ACC112 (cell line): Measurements from ENCODE around the gene SLIRP.
"Not testable (repeated sequence)": the region's sequence is repeated elsewhere in the genome, so short reads cannot be mapped to it uniquely, and the experiment has no call there.

Source experiments
- H2AFZ ChIP-seq: fragments of 200-600 bp; sonication (generic); one replicate; pipeline ENCODE4 v1.6.0; 2017; ENCODE audit warnings: antibody characterized with exemption, low read length; ENCODE audit not compliant: unreplicated experiment
- H3K27ac ChIP-seq: fragments of 200-600 bp; sonication (generic); 2 replicates; pipeline ENCODE4 v1.5.1; 2014; ENCODE audit warnings: low read depth, mild to moderate bottlenecking, antibody characterized with exemption, low read length, moderate library complexity
- H3K27me3 ChIP-seq: fragments of 200-600 bp; sonication (generic); 2 replicates; pipeline ENCODE4 v1.6.1; 2014; ENCODE audit warnings: mild to moderate bottlenecking, antibody characterized with exemption, low read length, moderate library complexity, mixed read lengths; ENCODE audit not compliant: insufficient read depth
- H3K36me3 ChIP-seq: fragments of 200-600 bp; sonication (generic); 2 replicates; pipeline ENCODE4 v1.6.1; 2016; ENCODE audit warnings: mild to moderate bottlenecking, antibody characterized with exemption, low read length, moderate library complexity, mixed read lengths; ENCODE audit not compliant: insufficient read depth
- H3K4me1 ChIP-seq: fragments of 200-600 bp; sonication (generic); one replicate; pipeline ENCODE4 v1.6.1; 2016; ENCODE audit warnings: low read length, mixed read lengths; ENCODE audit not compliant: insufficient read depth, unreplicated experiment, control insufficient read depth
- H3K4me3 ChIP-seq: fragments of 200-600 bp; sonication (generic); 2 replicates; pipeline ENCODE4 v1.5.1; 2014; ENCODE audit warnings: mild to moderate bottlenecking, low read depth, low read length
- H3K79me2 ChIP-seq: fragments of 200-600 bp; sonication (generic); one replicate; pipeline ENCODE4 v1.6.0; 2016; ENCODE audit warnings: low read length; ENCODE audit not compliant: control insufficient read depth, unreplicated experiment, insufficient read depth

The SLIRP gene

GRCh38 chr14:77707724-77708408 is at the start of gene SLIRP, which contains the start of gene ALKBH1:
Gene SLIRP, plus strand, starts transcription at chr14:77708103. Its CDS starts 9 bp downstream, at chr14:77708112.
Gene ALKBH1, minus strand, starts transcription at chr14:77708023. Its CDS starts 19 bp downstream, at chr14:77708004.
- Histone ChIP-seq H3K79me2 (peaks cover 66% of the 10 kb centered on the region), H3K36me3 (peaks cover 8% of the 10 kb centered on the region), H3K4me1 (peaks cover 18% of the 10 kb centered on the region), H3K4me3 (peak within 1 kb of the TSS; percentile 98), H2AFZ (peak within 1 kb of the TSS; percentile 98), H3K27ac (peak within 1 kb of the TSS; percentile 34; the same call in 1 of the 2 replicates), H3K27me3 (no peaks in the 10 kb centered on the region)

- no peaks in the 10 kb centered on the region for H3K27me3 ChIP-seq
- no peaks in the 10 kb centered on the region for H3K4me1 ChIP-seq
- H2AFZ ChIP-seq: no peak overlapping the region
- no peak overlapping the region for H3K4me3 ChIP-seq
- no peaks in the 10 kb centered on the region for H3K36me3 ChIP-seq
- no peak overlapping the region for H3K27ac ChIP-seq
- no peaks in the 10 kb centered on the region for H3K79me2 ChIP-seq
Measured at GRCh38 chr14:77659831-77660230, 48.1 kb upstream of the SLIRP start.

- no peaks in the 10 kb centered on the region for H3K79me2 ChIP-seq
- H2AFZ ChIP-seq: no peak overlapping the region
- no peaks in the 10 kb centered on the region for H3K4me1 ChIP-seq
- H3K36me3 ChIP-seq: no peaks in the 10 kb centered on the region
- H3K27ac ChIP-seq: no peak overlapping the region
- H3K4me3 ChIP-seq: no peak overlapping the region
- no peaks in the 10 kb centered on the region for H3K27me3 ChIP-seq
Measured at GRCh38 chr14:77660754-77661153, 47.1 kb upstream of the SLIRP start.

- H3K27me3 ChIP-seq, H3K27ac ChIP-seq, H3K4me3 ChIP-seq, H2AFZ ChIP-seq, H3K36me3 ChIP-seq, H3K79me2 ChIP-seq, H3K4me1 ChIP-seq: not testable (repeated sequence)
Measured at GRCh38 chr14:77661562-77661961, 46.3 kb upstream of the SLIRP start.

DNA sequence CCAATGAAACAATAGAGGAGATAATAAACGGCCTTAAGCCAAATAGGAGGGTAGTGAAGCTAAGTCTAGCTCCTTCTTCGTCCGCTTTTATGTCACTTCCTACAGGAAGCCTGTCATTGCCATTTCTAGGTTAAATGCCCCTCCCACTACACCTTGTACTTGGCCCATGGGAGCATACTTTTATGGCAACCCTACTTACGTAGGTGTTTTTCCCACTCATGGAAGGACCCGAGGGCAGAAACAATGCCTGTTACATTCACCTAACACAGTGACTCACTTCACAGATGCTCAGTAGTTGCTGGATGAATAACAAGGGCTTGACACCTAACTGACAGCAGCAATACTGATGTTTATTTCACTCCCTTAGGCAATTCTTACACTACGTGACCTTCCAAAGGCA is 44.6 kb upstream of the SLIRP start:
- Histone ChIP-seq H3K27me3 (no peaks in the 10 kb centered on the region), H3K4me1 (no peaks in the 10 kb centered on the region), H3K4me3 (no peak overlapping the region), H2AFZ (no peak overlapping the region), H3K36me3 (no peaks in the 10 kb centered on the region), H3K27ac (no peak overlapping the region), H3K79me2 (no peaks in the 10 kb centered on the region)

GRCh38 chr14:77667331-77667730 is 40.6 kb upstream of the SLIRP start:
- H3K36me3 ChIP-seq: no peaks in the 10 kb centered on the region
- H2AFZ ChIP-seq: no peak overlapping the region
- H3K27ac ChIP-seq: no peak overlapping the region
- no peak overlapping the region for H3K4me3 ChIP-seq
- H3K79me2 ChIP-seq: no peaks in the 10 kb centered on the region
- no peaks in the 10 kb centered on the region for H3K27me3 ChIP-seq
- H3K4me1 ChIP-seq: no peaks in the 10 kb centered on the region

DNA sequence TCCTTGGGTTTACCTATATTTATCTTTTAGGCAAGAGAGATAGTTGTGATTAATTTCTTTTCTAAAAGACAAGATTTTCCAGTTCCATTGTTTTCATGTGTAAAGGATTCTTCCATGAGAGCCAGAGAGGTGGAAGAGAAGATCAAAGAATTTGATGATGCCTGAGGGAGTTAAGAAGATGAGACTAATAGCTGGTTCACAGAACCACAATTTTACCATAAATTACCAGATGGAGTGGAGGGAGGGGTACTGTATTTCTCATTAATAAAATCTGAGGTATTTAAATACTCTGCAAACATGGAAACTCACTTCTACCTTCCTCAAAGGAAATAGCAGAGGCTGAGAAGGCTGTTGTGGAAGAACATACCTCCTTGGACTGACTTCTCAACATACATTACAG is 34.7 kb upstream of the SLIRP start:
- H3K36me3 ChIP-seq: peaks cover 13% of the 10 kb centered on the region
- H3K4me3 ChIP-seq: no peak overlapping the region
- H3K4me1 ChIP-seq: no peaks in the 10 kb centered on the region

DNA sequence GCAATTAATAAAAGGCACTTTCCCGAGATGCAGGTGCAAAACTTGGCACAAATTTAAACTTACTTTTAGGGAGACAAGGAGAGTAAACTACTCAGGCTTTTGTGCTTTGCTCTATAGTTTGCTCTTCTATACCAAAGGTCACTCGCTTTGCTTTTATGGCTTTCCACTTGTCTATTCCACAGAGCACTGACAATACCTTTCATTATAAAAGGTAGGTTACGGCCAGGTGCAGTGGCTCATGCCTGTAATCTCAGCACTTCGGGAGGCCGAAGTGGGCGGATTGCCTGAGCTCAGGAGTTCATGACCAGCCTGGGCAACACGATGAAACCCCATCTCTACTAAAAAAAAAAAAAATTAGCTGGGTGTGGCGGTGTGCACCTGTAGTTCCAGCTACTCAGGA is 33.0 kb upstream of the SLIRP start:
- Histone ChIP-seq H3K36me3 (peaks cover 14% of the 10 kb centered on the region), H3K27ac (no peak overlapping the region), H3K79me2 (no peaks in the 10 kb centered on the region), H3K4me1 (no peaks in the 10 kb centered on the region), H2AFZ (no peak overlapping the region), H3K4me3 (no peak overlapping the region), H3K27me3 (no peaks in the 10 kb centered on the region)

More for the DNA sequence above, 34.7 kb upstream of the SLIRP start:
- Histone ChIP-seq H2AFZ (no peak overlapping the region), H3K27me3 (no peaks in the 10 kb centered on the region), H3K27ac (no peak overlapping the region), H3K79me2 (no peaks in the 10 kb centered on the region)

DNA sequence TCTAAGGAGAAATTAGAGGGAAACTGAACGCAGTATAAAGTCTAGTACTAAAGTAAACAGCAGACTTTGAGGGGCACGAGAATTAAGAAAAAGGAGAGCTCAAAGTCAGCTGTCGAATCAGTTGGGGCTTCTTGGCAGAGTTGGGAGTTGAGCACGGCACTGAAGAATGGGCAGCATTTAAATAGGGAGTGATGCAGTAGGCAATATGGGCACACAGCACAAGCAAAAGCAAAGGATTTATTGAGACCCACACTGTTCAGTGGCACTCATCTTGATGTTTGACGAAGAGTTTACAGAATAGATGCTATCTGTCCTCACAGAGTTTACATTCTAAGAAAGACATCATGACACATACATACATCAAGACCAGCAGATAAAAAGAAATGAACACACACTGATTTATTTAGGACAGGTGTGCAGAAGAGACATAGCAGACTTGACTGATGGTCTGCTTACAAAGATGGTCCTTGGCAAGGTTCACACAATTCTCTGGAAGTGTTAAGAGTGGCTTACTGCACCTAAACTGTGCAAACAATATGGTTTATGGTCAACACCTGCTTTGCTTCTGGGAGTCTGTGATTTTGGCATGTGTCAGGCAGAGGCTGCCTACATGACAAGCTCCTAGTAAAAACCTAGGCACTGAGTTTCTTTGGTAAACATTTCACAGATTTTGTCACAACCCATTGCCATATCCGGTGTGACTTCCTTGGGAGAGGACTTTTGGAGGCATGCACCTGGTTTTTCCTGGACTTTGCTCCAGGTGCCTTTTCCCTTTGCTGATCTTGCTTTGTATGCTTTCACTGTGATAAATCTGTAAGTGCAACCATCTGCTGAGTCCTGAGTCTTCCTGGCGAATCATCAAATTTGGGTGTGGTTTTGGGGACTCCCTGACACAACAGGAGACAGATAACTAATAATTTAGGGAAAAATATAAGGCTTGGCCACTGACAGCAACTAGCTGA is 26.4 kb upstream of the SLIRP start:
- H3K4me3 ChIP-seq: no peak overlapping the region
- H3K4me1 ChIP-seq: peaks cover 14% of the 10 kb centered on the region
- H3K27ac ChIP-seq: peak overlapping the region; percentile 2; the same call in 1 of the 2 replicates
- H3K27me3 ChIP-seq: no peaks in the 10 kb centered on the region
- no peak overlapping the region for H2AFZ ChIP-seq
- H3K36me3 ChIP-seq: 0 out of 2 replicates have a peak, but pooled peaks cover 2% of the 10 kb centered on the region
- peaks cover 4% of the 10 kb centered on the region for H3K79me2 ChIP-seq

DNA sequence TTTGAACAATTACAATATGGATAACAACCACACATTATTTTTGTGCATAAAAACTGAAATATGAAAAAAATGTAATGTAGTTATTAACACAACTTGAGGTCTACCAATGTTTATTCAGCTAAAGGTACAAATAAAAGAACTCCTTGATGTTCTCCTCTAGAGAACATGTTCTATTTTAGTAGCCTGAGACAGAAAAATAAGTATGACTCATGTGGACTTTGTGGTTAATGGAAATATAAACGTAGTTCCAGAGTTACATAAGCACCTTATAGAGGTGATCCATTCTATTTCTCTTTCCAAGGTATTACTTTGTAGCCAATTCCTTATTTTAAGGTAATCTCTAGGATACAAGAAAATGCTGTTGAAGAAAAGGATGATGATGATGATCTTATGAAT is 25.7 kb upstream of the SLIRP start:
- no peak overlapping the region for H2AFZ ChIP-seq
- H3K79me2 ChIP-seq: peaks cover 4% of the 10 kb centered on the region
- peaks cover 14% of the 10 kb centered on the region for H3K4me1 ChIP-seq
- no peak overlapping the region for H3K4me3 ChIP-seq
- H3K36me3 ChIP-seq: 0 out of 2 replicates have a peak, but pooled peaks cover 2% of the 10 kb centered on the region
- H3K27me3 ChIP-seq: no peaks in the 10 kb centered on the region
- H3K27ac ChIP-seq: peak overlapping the region; percentile 2; the same call in 1 of the 2 replicates
